ENCODE data around the gene TEX2. TPM values are rescaled to one million over a fixed set of nuclear protein-coding genes. Genes with fewer than 3 reads are reported as not detected.
"Not testable (repeated sequence)": the region's sequence is repeated elsewhere in the genome, so short reads cannot be mapped to it uniquely, and the experiment has no call there.

Gene TEX2
- total and polyA plus RNA-seq, 5 donors from 2014 or later = 6.0 to 9.3 (median 6.1) TPM

DNA sequence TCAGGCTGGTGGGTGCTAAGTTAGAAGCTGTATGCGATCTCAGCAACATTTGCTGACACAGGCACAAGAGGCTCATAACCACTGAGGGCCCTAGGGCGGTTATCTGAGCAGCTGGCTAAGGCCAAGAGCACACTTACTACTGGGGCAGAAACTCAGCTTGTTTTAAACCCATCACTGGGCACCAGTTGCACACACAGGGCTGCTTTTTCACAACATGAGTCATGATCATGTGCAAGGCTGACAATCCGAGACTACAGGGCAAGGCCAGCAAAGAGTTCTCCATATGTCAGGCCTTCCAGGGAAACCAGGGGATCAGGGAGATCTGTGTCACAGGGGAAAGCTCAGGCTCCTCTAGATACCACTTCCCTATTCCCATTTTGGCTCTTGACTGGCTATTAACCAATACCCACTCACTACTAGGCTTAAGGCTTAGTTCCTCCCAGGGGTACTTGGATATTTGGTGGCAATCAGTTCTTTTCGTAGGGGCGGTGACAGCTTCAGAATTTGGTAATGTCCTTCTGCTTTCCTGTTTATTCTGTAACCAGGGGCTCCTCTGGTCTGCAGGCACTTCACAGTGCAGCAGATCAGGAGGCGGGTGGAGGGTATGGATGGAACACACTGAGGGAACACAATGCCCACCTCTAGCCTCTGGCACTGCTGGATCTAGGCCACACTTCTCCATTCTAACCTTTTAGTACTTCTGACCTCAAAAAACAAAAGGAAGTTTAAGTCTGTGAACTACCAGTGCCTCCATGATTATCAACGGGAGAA, 88.2 kb downstream of the TEX2 start:
- Mint-ChIP-seq H3K4me1 (no peaks in the 10 kb centered on the region), H3K9me3 (no peaks in the 10 kb centered on the region), H3K36me3 (peaks cover 33% of the 10 kb centered on the region), H3K27me3 (no peaks in the 10 kb centered on the region), H3K27ac (peak overlapping the region in 1 of 3 donors; percentile 32), H3K4me3 (no peak overlapping the region)
- Histone ChIP-seq H3K36me3 (ENCODE audit: control insufficient read depth, insufficient read depth, low read length) (peaks cover 11% of the 10 kb centered on the region), H3K27ac (ENCODE audit: insufficient read depth, low read length, poor library complexity, severe bottlenecking) (no peak overlapping the region), H3K27me3 (ENCODE audit: control insufficient read depth, insufficient read depth, low read length) (no peaks in the 10 kb centered on the region), H3K4me3 (ENCODE audit: low read depth, low read length) (no peak overlapping the region), H3K4me1 (ENCODE audit: control insufficient read depth, insufficient read depth, low read length, poor library complexity, severe bottlenecking) (no peaks in the 10 kb centered on the region), H3K9me3 (ENCODE audit: control insufficient read depth in 2 of 2, low read length in 2 of 2) (no peaks in the 10 kb centered on the region)
- ATAC-seq (ENCODE audit: low read depth in 2 of 2) = peak; percentile 22 to 47
- no peak for DNase-seq

- Mint-ChIP-seq H3K36me3 (peaks cover 30% of the 10 kb centered on the region), H3K27me3 (no peaks in the 10 kb centered on the region), H3K27ac (no peak overlapping the region)
These were observed 89.4 kb downstream of the TEX2 start for GRCh38 chr17:64173646-64174045.

GRCh38 chr17:64172510-64172909, 90.5 kb downstream of the TEX2 start:
- peaks cover 33% of the 10 kb centered on the region for H3K36me3 Mint-ChIP-seq
- DNase-seq = no peak
- ATAC-seq (ENCODE audit: low read depth in 2 of 2) = no peak
- Histone ChIP-seq H3K27ac (ENCODE audit: insufficient read depth, low read length, poor library complexity, severe bottlenecking) (no peak overlapping the region), H3K36me3 (ENCODE audit: control insufficient read depth, insufficient read depth, low read length) (peaks cover 11% of the 10 kb centered on the region), H3K4me3 (ENCODE audit: low read depth, low read length) (no peak overlapping the region), H3K27me3 (ENCODE audit: control insufficient read depth, insufficient read depth, low read length) (no peaks in the 10 kb centered on the region), H3K4me1 (ENCODE audit: control insufficient read depth, insufficient read depth, low read length, poor library complexity, severe bottlenecking) (no peaks in the 10 kb centered on the region), H3K9me3 (ENCODE audit: control insufficient read depth in 2 of 2, low read length in 2 of 2) (no peaks in the 10 kb centered on the region)
- no peaks in the 10 kb centered on the region for H3K4me1 Mint-ChIP-seq
- no peaks in the 10 kb centered on the region for H3K9me3 Mint-ChIP-seq
- H3K27me3 Mint-ChIP-seq = no peaks in the 10 kb centered on the region
- H3K27ac Mint-ChIP-seq = no peak overlapping the region
- H3K4me3 Mint-ChIP-seq = no peak overlapping the region

More at GRCh38 chr17:64173646-64174045, 89.4 kb downstream of the TEX2 start:
- no peaks in the 10 kb centered on the region for H3K27me3 ChIP-seq (ENCODE audit: control insufficient read depth, insufficient read depth, low read length)
- H3K9me3 ChIP-seq (ENCODE audit: control insufficient read depth in 2 of 2, low read length in 2 of 2) = no peaks in the 10 kb centered on the region
- peaks cover 11% of the 10 kb centered on the region for H3K36me3 ChIP-seq (ENCODE audit: control insufficient read depth, insufficient read depth, low read length)
- no peak overlapping the region for H3K4me3 Mint-ChIP-seq
- DNase-seq = no peak
- no peaks in the 10 kb centered on the region for H3K4me1 ChIP-seq (ENCODE audit: control insufficient read depth, insufficient read depth, low read length, poor library complexity, severe bottlenecking)
- no peak overlapping the region for H3K4me3 ChIP-seq (ENCODE audit: low read depth, low read length)
- no peak for ATAC-seq (ENCODE audit: low read depth in 2 of 2)
- H3K27ac ChIP-seq (ENCODE audit: insufficient read depth, low read length, poor library complexity, severe bottlenecking) = no peak overlapping the region
- H3K9me3 Mint-ChIP-seq = no peaks in the 10 kb centered on the region
- no peaks in the 10 kb centered on the region for H3K4me1 Mint-ChIP-seq

- H3K27ac Mint-ChIP-seq = peak overlapping the region in 1 of 3 donors; percentile 72
- H3K36me3 Mint-ChIP-seq = peaks cover 33% of the 10 kb centered on the region
- no peak for DNase-seq
- no peaks in the 10 kb centered on the region for H3K4me1 ChIP-seq (ENCODE audit: control insufficient read depth, insufficient read depth, low read length, poor library complexity, severe bottlenecking)
- no peaks in the 10 kb centered on the region for H3K9me3 ChIP-seq (ENCODE audit: control insufficient read depth in 2 of 2, low read length in 2 of 2)
- no peak overlapping the region for H3K4me3 ChIP-seq (ENCODE audit: low read depth, low read length)
- peaks cover 5% of the 10 kb centered on the region for H3K36me3 ChIP-seq (ENCODE audit: control insufficient read depth, insufficient read depth, low read length)
- no peaks in the 10 kb centered on the region for H3K27me3 ChIP-seq (ENCODE audit: control insufficient read depth, insufficient read depth, low read length)
- no peak for ATAC-seq (ENCODE audit: low read depth in 2 of 2)
- H3K4me3 Mint-ChIP-seq = no peak overlapping the region
- no peaks in the 10 kb centered on the region for H3K27me3 Mint-ChIP-seq
- no peaks in the 10 kb centered on the region for H3K4me1 Mint-ChIP-seq
- H3K9me3 Mint-ChIP-seq = no peaks in the 10 kb centered on the region
- no peak overlapping the region for H3K27ac ChIP-seq (ENCODE audit: insufficient read depth, low read length, poor library complexity, severe bottlenecking)
These were observed 92.0 kb downstream of the TEX2 start for GRCh38 chr17:64171041-64171440.

GRCh38 chr17:64170286-64170685, 92.8 kb downstream of the TEX2 start:
- no peak for DNase-seq
- no peaks in the 10 kb centered on the region for H3K27me3 ChIP-seq (ENCODE audit: control insufficient read depth, insufficient read depth, low read length)
- Mint-ChIP-seq H3K9me3 (no peaks in the 10 kb centered on the region), H3K27ac (no peak overlapping the region), H3K4me3 (no peak overlapping the region), H3K4me1 (no peaks in the 10 kb centered on the region), H3K27me3 (no peaks in the 10 kb centered on the region), H3K36me3 (peaks cover 33% of the 10 kb centered on the region)
- peaks cover 5% of the 10 kb centered on the region for H3K36me3 ChIP-seq (ENCODE audit: control insufficient read depth, insufficient read depth, low read length)
- ATAC-seq (ENCODE audit: low read depth in 2 of 2) = no peak
- no peaks in the 10 kb centered on the region for H3K9me3 ChIP-seq (ENCODE audit: control insufficient read depth in 2 of 2, low read length in 2 of 2)
- no peak overlapping the region for H3K27ac ChIP-seq (ENCODE audit: insufficient read depth, low read length, poor library complexity, severe bottlenecking)
- no peaks in the 10 kb centered on the region for H3K4me1 ChIP-seq (ENCODE audit: control insufficient read depth, insufficient read depth, low read length, poor library complexity, severe bottlenecking)
- no peak overlapping the region for H3K4me3 ChIP-seq (ENCODE audit: low read depth, low read length)

GRCh38 chr17:64167666-64168065, 95.4 kb downstream of the TEX2 start:
- not testable (repeated sequence) for H3K36me3 ChIP-seq (ENCODE audit: control insufficient read depth, insufficient read depth, low read length); H3K27ac Mint-ChIP-seq

GRCh38 chr17:64166876-64167275, 96.2 kb downstream of the TEX2 start:
- H3K4me3 Mint-ChIP-seq = no peak overlapping the region
- H3K4me1 ChIP-seq (ENCODE audit: control insufficient read depth, insufficient read depth, low read length, poor library complexity, severe bottlenecking) = peaks cover 2% of the 10 kb centered on the region
- no peaks in the 10 kb centered on the region for H3K27me3 Mint-ChIP-seq
- no peak overlapping the region for H3K27ac ChIP-seq (ENCODE audit: insufficient read depth, low read length, poor library complexity, severe bottlenecking)
- peaks cover 5% of the 10 kb centered on the region for H3K36me3 ChIP-seq (ENCODE audit: control insufficient read depth, insufficient read depth, low read length)
- DNase-seq (no peak), ATAC-seq (ENCODE audit: low read depth in 2 of 2) (no peak)
- peaks cover 0 to 3% (median under 1%) of the 10 kb centered on the region in 4 donors for H3K4me1 Mint-ChIP-seq
- H3K4me3 ChIP-seq (ENCODE audit: low read depth, low read length) = no peak overlapping the region
- H3K36me3 Mint-ChIP-seq = peaks cover 27% of the 10 kb centered on the region
- H3K27ac Mint-ChIP-seq = peak overlapping the region in 1 of 3 donors; percentile 15
- H3K9me3 Mint-ChIP-seq = no peaks in the 10 kb centered on the region
- H3K27me3 ChIP-seq (ENCODE audit: control insufficient read depth, insufficient read depth, low read length) = no peaks in the 10 kb centered on the region
- no peaks in the 10 kb centered on the region for H3K9me3 ChIP-seq (ENCODE audit: control insufficient read depth in 2 of 2, low read length in 2 of 2)

More at GRCh38 chr17:64167666-64168065, 95.4 kb downstream of the TEX2 start:
- peaks cover 32% of the 10 kb centered on the region for H3K36me3 Mint-ChIP-seq
- H3K9me3 Mint-ChIP-seq; H3K27me3 Mint-ChIP-seq; DNase-seq; ATAC-seq (ENCODE audit: low read depth in 2 of 2); H3K4me1 ChIP-seq (ENCODE audit: control insufficient read depth, insufficient read depth, low read length, poor library complexity, severe bottlenecking); H3K27ac ChIP-seq (ENCODE audit: insufficient read depth, low read length, poor library complexity, severe bottlenecking); H3K9me3 ChIP-seq (ENCODE audit: control insufficient read depth in 2 of 2, low read length in 2 of 2); H3K27me3 ChIP-seq (ENCODE audit: control insufficient read depth, insufficient read depth, low read length); H3K4me3 ChIP-seq (ENCODE audit: low read depth, low read length); H3K4me3 Mint-ChIP-seq; H3K4me1 Mint-ChIP-seq: not testable (repeated sequence)

DNA sequence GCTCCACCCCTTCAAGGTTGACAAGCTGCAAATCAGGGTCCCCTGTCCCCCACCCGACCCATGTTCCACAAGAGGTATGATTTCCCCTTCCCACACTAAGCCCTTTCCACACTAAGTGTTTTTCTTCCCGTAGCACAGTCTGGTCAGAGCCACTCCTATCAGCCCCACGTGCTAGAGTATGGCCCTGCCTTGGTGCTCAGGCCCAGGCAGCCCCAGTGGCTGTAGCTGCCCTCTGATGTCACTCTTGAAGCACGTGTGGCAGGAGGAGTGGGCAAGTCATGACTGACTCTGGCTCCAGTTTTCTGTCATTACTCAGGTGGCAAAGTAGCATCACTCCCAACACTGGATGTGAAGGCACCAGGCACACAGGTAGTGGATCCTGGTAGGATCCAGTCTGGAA, 97.7 kb downstream of the TEX2 start:
- no peak overlapping the region for H3K27ac ChIP-seq (ENCODE audit: insufficient read depth, low read length, poor library complexity, severe bottlenecking)
- no peaks in the 10 kb centered on the region for H3K9me3 ChIP-seq (ENCODE audit: control insufficient read depth in 2 of 2, low read length in 2 of 2)
- H3K4me3 Mint-ChIP-seq = no peak overlapping the region
- peaks cover 8% of the 10 kb centered on the region for H3K4me1 ChIP-seq (ENCODE audit: control insufficient read depth, insufficient read depth, low read length, poor library complexity, severe bottlenecking)
- no peak overlapping the region for H3K4me3 ChIP-seq (ENCODE audit: low read depth, low read length)
- H3K36me3 Mint-ChIP-seq = peaks cover 21% of the 10 kb centered on the region
- no peak overlapping the region for H3K27ac Mint-ChIP-seq
- H3K36me3 ChIP-seq (ENCODE audit: control insufficient read depth, insufficient read depth, low read length) = no peaks in the 10 kb centered on the region
- no peaks in the 10 kb centered on the region for H3K27me3 Mint-ChIP-seq
- ATAC-seq (ENCODE audit: low read depth in 2 of 2) (no peak), DNase-seq (no peak)
- no peaks in the 10 kb centered on the region for H3K27me3 ChIP-seq (ENCODE audit: control insufficient read depth, insufficient read depth, low read length)
- H3K4me1 Mint-ChIP-seq = peaks cover 0 to 8% (median 3%) of the 10 kb centered on the region in 4 donors
- no peaks in the 10 kb centered on the region for H3K9me3 Mint-ChIP-seq

All from CD4-positive, CD25-positive, alpha-beta regulatory T cell (primary cell).